HCT116 (cell line): Measurements from ENCODE around the gene DOCK4. TPM values are rescaled to one million over a fixed set of nuclear protein-coding genes. Genes with fewer than 3 reads are reported as not detected.

Source experiments
- ATAC-seq: fragments of 200-7000 bp; cut with Tn5 transposase; 2 replicates; pipeline ENCODE4 v1.9.1; 2020; ENCODE audit warnings: mild to moderate bottlenecking, moderate library complexity
- BruUV-seq: library from RNA; stranded (reverse); fragments of 400-500 nt; replicated peaks from 2 replicates; lab custom pipeline; 2021; lab: Mats Ljungman, UMichigan
- CTCF ChIA-PET: fragments of 300-600 bp; sonication (Branson Sonifier 250); formaldehyde crosslinking; loops from one replicate; lab custom pipeline; 2021; ENCODE audit warnings: antibody characterized with exemption; lab: Charles Lee
- POLR2A ChIA-PET: fragments of 300-600, 350-600 bp; sonication (Branson Sonifier 250); formaldehyde crosslinking; loops from one replicate; lab custom pipeline; 2021; ENCODE audit warnings: antibody characterized with exemption; lab: Charles Lee
- RAD21 ChIA-PET, 2 experiments: fragments of 300-600 bp; sonication (Branson Sonifier 250); formaldehyde crosslinking; loops; one replicate each; lab custom pipeline; 2023; ENCODE audit warnings: low total read pairs in 2 of 2; ENCODE audit not compliant: uncharacterized antibody in 2 of 2, unreplicated experiment in 2 of 2, low non-redundant PET in 1 of 2; lab: Charles Lee
- DNase-seq: peaks from one replicate; pipeline ENCODE4 v3.0.0-alpha.2; 2010; ENCODE audit warnings: low read depth, low spot score
- H2AFZ ChIP-seq: fragments of 200-600 bp; shearing (Covaris generic), sonication (generic); 2 replicates; pipeline ENCODE4 v1.6.1; 2017; ENCODE audit warnings: low read depth, mixed run types, mixed read lengths, antibody characterized with exemption, low read length; ENCODE audit not compliant: poor library complexity, severe bottlenecking
- H3K27ac ChIP-seq: 2 replicates; pipeline ENCODE4 v1.5.1; 2012; ENCODE audit warnings: low read depth, low read length
- H3K27me3 ChIP-seq: fragments of 200-600 bp; sonication (generic); 2 replicates; pipeline ENCODE4 v1.6.1; 2016; ENCODE audit warnings: mixed run types, low read length, mixed read lengths; ENCODE audit not compliant: insufficient read depth
- H3K36me3 ChIP-seq, 2 experiments: fragments of 200-500 bp in 1 of 2; fragments of 200-600 bp in 1 of 2; sonication (Bioruptor generic) in 1 of 2; sonication (generic) in 1 of 2; 2 replicates each; pipeline versions ENCODE4 v1.5.1 to v1.6.1; 2014 to 2016; ENCODE audit warnings: low read length in 2 of 2, inconsistent platforms in 1 of 2, mixed read lengths in 1 of 2, mixed run types in 1 of 2; ENCODE audit not compliant: insufficient read depth in 2 of 2, control insufficient read depth in 1 of 2
- H3K4me1 ChIP-seq, 2 experiments: fragments of 200-600 bp in 1 of 2; sonication (generic) in 1 of 2; 2 replicates each; pipeline versions ENCODE4 v1.5.1 to v1.6.1; 2012 to 2017; ENCODE audit warnings: low read length in 2 of 2, inconsistent platforms in 1 of 2, mild to moderate bottlenecking in 1 of 2, mixed read lengths in 1 of 2, mixed run types in 1 of 2, moderate library complexity in 1 of 2; ENCODE audit not compliant: insufficient read depth in 2 of 2, control insufficient read depth in 1 of 2
- H3K4me2 ChIP-seq: fragments of 200-600 bp; sonication (generic); 2 replicates; pipeline ENCODE4 v1.6.1; 2017; ENCODE audit warnings: mixed run types, low read length, mixed read lengths
- H3K4me3 ChIP-seq, 2 experiments: fragments of 200-600 bp in 1 of 2; sonication (generic) in 1 of 2; replicated peaks in 1 of 2; 2 replicates each; pipeline ENCODE4 v1.5.1; 2011 to 2016; ENCODE audit warnings: low read length in 2 of 2, control low read depth in 1 of 2, low read depth in 1 of 2, mild to moderate bottlenecking in 1 of 2, mixed read lengths in 1 of 2, mixed run types in 1 of 2
- H3K79me2 ChIP-seq: fragments of 200-600 bp; sonication (generic); 2 replicates; pipeline ENCODE4 v1.6.1; 2017; ENCODE audit warnings: mild to moderate bottlenecking, mixed run types, low read length, moderate library complexity, mixed read lengths; ENCODE audit not compliant: insufficient read depth
- H3K9ac ChIP-seq: fragments of 200-600 bp; sonication (generic); 2 replicates; pipeline ENCODE4 v1.6.1; 2016; ENCODE audit warnings: low read length, mixed read lengths
- H3K9me2 ChIP-seq: fragments of 200-600 bp; sonication (generic), shearing (Covaris generic); 2 replicates; pipeline ENCODE4 v1.6.1; 2017; ENCODE audit warnings: mixed run types, mild to moderate bottlenecking, moderate library complexity; ENCODE audit not compliant: insufficient read depth
- H3K9me3 ChIP-seq, 2 experiments: fragments of 200-500 bp in 1 of 2; fragments of 200-600 bp in 1 of 2; sonication (Bioruptor generic) in 1 of 2; sonication (generic) in 1 of 2; 2 replicates each; pipeline ENCODE4 v1.6.1; 2014 to 2017; ENCODE audit warnings: low read length in 2 of 2, mixed read lengths in 2 of 2, inconsistent platforms in 1 of 2, low read depth in 1 of 2, mild to moderate bottlenecking in 1 of 2, mixed run types in 1 of 2, moderate library complexity in 1 of 2; ENCODE audit not compliant: control insufficient read depth in 1 of 2, insufficient read depth in 1 of 2
- H4K20me1 ChIP-seq: fragments of 200-600 bp; sonication (generic), shearing (Covaris generic); 2 replicates; pipeline ENCODE4 v1.6.1; 2017; ENCODE audit warnings: mixed run types, mild to moderate bottlenecking, moderate library complexity; ENCODE audit not compliant: insufficient read depth
- FOSL1 ChIP-seq: IDR thresholded peaks from 2 replicates; pipeline ENCODE4 v1.6.1; 2012; ENCODE audit warnings: low read depth
- POLR2AphosphoS5 ChIP-seq: IDR thresholded peaks from 2 replicates; pipeline ENCODE4 v1.6.1; 2011; ENCODE audit warnings: mild to moderate bottlenecking, low read depth, low read length, moderate library complexity
- RAD21 ChIP-seq: IDR thresholded peaks from 2 replicates; pipeline ENCODE4 v1.6.1; 2012; ENCODE audit warnings: low read depth, mild to moderate bottlenecking
- ZFX ChIP-seq: fragments of 450-650 bp; IDR thresholded peaks from 2 replicates; pipeline ENCODE4 v1.6.1; 2017
- ZNF274 ChIP-seq: fragments of 200-500 bp; sonication (Bioruptor generic); IDR thresholded peaks from 2 replicates; pipeline ENCODE4 v1.6.1; 2014; ENCODE audit warnings: mild to moderate bottlenecking, low read depth, low read length, inconsistent platforms
- intact Hi-C: fragments of 100-400 bp; cut with micrococcal nuclease; formaldehyde crosslinking; loops from 2 replicates; pipeline ENCODE4 v1.10.0; 2022
- total RNA-seq: library from RNA; stranded (reverse); gene quantifications from one replicate; pipeline ENCODE4 v1.2.1, GENCODE V29; 2021; ENCODE audit not compliant: unreplicated experiment
- TF ChIP-seq, protein P1 (sequence below), 3 experiments: fragments of 200-600 bp in 1 of 3; sonication (generic) in 1 of 3; IDR thresholded peaks in 2 of 3; conservative IDR thresholded peaks in 1 of 3; 2 replicates each; pipeline ENCODE4 v1.5.1; 2012 to 2017; ENCODE audit warnings: low read depth in 2 of 3, low read length in 2 of 3, antibody characterized with exemption in 1 of 3, borderline replicate concordance in 1 of 3, control low read depth in 1 of 3, mild to moderate bottlenecking in 1 of 3, mixed read lengths in 1 of 3, mixed run types in 1 of 3, moderate library complexity in 1 of 3; ENCODE audit not compliant: insufficient read depth in 1 of 3

Gene DOCK4
- total RNA-seq, 1 experiment from 2014 or later = 2.2 TPM

DNA sequence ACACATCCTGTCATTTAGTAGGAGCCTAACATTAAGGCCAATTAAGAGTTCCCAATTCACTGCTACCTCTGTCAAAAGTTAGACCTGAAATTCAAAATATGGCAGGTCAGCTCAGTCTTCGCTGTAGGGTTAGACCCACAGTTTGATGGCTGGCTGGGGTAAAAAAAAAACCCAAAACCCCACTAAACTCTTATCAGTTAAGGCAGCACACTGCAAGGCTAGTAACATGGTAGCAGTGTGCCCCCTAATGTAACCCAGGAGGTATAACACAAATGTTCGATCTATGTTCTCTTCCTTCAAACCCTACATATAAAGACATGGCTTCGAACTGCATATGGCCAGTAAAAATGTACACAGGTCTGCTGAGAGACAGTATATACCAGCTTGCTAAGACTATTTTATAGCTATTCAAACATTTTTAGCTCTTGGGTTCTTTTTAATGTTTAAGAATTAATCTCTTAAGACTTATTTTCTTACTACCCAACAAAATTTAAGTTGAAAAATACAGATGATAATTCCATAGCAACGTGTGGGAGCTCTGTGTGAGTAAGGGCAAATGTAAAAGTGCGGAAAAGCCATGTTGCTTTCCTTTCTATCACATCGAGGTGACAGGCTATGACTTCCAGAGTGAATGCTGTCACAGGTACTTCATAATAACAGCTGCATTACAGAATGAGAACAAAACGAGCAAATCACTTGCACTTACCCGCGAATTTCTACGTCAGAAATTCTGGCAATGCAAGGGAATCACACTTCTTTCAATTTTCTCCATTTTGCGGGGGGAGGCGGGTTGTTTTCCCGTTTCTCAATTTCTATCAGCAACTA is 475.5 kb downstream of the DOCK4 start:
- Histone ChIP-seq H2AFZ (no peak overlapping the region), H3K9me3 (no peaks in the 10 kb centered on the region), H3K27ac (no peak overlapping the region), H4K20me1 (no peaks in the 10 kb centered on the region), H3K4me1 (no peaks in the 10 kb centered on the region), H3K79me2 (no peaks in the 10 kb centered on the region), H3K9me2 (no peaks in the 10 kb centered on the region), H3K4me3 (no peak overlapping the region), H3K36me3 (no peaks in the 10 kb centered on the region), H3K4me2 (no peak overlapping the region), H3K9ac (no peak overlapping the region), H3K27me3 (no peaks in the 10 kb centered on the region)
- ATAC-seq = peak; percentile 92
- BruUV-seq = no TSS peak
- peak; percentile 39 for DNase-seq
- CTCF ChIA-PET = no interaction called here
- RAD21 ChIA-PET = no interaction called here
- TF ChIP-seq POLR2AphosphoS5 = no peak
- TF ChIP-seq, protein P1, sequence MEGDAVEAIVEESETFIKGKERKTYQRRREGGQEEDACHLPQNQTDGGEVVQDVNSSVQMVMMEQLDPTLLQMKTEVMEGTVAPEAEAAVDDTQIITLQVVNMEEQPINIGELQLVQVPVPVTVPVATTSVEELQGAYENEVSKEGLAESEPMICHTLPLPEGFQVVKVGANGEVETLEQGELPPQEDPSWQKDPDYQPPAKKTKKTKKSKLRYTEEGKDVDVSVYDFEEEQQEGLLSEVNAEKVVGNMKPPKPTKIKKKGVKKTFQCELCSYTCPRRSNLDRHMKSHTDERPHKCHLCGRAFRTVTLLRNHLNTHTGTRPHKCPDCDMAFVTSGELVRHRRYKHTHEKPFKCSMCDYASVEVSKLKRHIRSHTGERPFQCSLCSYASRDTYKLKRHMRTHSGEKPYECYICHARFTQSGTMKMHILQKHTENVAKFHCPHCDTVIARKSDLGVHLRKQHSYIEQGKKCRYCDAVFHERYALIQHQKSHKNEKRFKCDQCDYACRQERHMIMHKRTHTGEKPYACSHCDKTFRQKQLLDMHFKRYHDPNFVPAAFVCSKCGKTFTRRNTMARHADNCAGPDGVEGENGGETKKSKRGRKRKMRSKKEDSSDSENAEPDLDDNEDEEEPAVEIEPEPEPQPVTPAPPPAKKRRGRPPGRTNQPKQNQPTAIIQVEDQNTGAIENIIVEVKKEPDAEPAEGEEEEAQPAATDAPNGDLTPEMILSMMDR (IDR thresholded peaks at IDR 0.05 in 2 of 3, conservative IDR thresholded peaks at IDR 0.05 in 1 of 3; ENCODE audit: borderline replicate concordance in 1 of 3, insufficient read depth in 1 of 3, low read depth in 2 of 3, low read length in 2 of 3) = peak; percentile 62 to 77 (median 69)
- TF ChIP-seq RAD21 = peak; percentile 88
- TF ChIP-seq ZFX = no peak
- no peak for TF ChIP-seq ZNF274
- POLR2A ChIA-PET = no interaction called here
- intact Hi-C loops = loop anchor here (1.0 to 10.0 kb wide), 3 partner anchors 246 to 1886 kb away; no protein-coding TSS in a partner anchor

DNA sequence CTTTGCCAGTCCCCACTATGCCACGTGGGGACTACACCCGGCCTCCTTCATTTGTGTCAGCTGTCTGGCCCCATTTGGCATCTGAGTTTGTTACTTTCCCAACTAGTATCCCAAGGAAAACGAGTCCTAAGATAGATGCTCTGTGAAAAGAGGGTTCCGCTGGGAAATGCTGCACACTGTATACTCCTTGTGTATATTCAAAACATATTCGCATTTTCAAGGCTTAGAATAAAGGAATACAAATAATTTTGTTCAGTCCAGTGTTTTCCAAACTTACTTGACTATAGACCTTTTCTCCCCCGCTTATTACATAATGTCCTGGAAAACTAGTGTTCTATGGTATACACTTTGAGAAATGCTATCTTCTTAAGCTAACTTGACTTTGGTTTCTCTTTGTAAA is 476.1 kb downstream of the DOCK4 start:
- Histone ChIP-seq H3K27me3 (no peaks in the 10 kb centered on the region), H3K9ac (no peak overlapping the region), H3K9me3 (no peaks in the 10 kb centered on the region), H3K27ac (no peak overlapping the region), H3K4me1 (no peaks in the 10 kb centered on the region), H3K4me2 (no peak overlapping the region), H4K20me1 (no peaks in the 10 kb centered on the region), H3K4me3 (no peak overlapping the region), H3K9me2 (no peaks in the 10 kb centered on the region), H2AFZ (no peak overlapping the region), H3K36me3 (no peaks in the 10 kb centered on the region), H3K79me2 (no peaks in the 10 kb centered on the region)
- intact Hi-C loops = loop anchor here (1.0 to 10.0 kb wide), 3 partner anchors 245 to 1886 kb away; no protein-coding TSS in a partner anchor
- ChIA-PET POLR2A (no interaction called here), RAD21 (no interaction called here), CTCF (no interaction called here)
- ATAC-seq (no peak), DNase-seq (no peak)
- TF ChIP-seq FOSL1 = no peak
- no TSS peak for BruUV-seq
